HFF-Myc (cell line): Measurements from ENCODE around the gene CYP4X1.
"Not testable (repeated sequence)": the region's sequence is repeated elsewhere in the genome, so short reads cannot be mapped to it uniquely, and the experiment has no call there.

Experiments used
- DNase-seq: peaks from one replicate; pipeline ENCODE4 v3.0.0-alpha.2; 2011; ENCODE audit warnings: low read depth; ENCODE audit errors: extremely low read depth
- H3K4me3 ChIP-seq: replicated peaks from 2 replicates; pipeline ENCODE4 v1.5.1; 2011; ENCODE audit warnings: low read depth, mild to moderate bottlenecking, control low read depth, low read length
- TF ChIP-seq, protein P1 (sequence below): IDR thresholded peaks from 2 replicates; pipeline ENCODE4 v1.5.1; 2012; ENCODE audit warnings: mild to moderate bottlenecking, low read depth, low read length, control low read depth; ENCODE audit errors: missing control alignments

CYP4X1 gene, protein sequence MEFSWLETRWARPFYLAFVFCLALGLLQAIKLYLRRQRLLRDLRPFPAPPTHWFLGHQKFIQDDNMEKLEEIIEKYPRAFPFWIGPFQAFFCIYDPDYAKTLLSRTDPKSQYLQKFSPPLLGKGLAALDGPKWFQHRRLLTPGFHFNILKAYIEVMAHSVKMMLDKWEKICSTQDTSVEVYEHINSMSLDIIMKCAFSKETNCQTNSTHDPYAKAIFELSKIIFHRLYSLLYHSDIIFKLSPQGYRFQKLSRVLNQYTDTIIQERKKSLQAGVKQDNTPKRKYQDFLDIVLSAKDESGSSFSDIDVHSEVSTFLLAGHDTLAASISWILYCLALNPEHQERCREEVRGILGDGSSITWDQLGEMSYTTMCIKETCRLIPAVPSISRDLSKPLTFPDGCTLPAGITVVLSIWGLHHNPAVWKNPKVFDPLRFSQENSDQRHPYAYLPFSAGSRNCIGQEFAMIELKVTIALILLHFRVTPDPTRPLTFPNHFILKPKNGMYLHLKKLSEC

DNA sequence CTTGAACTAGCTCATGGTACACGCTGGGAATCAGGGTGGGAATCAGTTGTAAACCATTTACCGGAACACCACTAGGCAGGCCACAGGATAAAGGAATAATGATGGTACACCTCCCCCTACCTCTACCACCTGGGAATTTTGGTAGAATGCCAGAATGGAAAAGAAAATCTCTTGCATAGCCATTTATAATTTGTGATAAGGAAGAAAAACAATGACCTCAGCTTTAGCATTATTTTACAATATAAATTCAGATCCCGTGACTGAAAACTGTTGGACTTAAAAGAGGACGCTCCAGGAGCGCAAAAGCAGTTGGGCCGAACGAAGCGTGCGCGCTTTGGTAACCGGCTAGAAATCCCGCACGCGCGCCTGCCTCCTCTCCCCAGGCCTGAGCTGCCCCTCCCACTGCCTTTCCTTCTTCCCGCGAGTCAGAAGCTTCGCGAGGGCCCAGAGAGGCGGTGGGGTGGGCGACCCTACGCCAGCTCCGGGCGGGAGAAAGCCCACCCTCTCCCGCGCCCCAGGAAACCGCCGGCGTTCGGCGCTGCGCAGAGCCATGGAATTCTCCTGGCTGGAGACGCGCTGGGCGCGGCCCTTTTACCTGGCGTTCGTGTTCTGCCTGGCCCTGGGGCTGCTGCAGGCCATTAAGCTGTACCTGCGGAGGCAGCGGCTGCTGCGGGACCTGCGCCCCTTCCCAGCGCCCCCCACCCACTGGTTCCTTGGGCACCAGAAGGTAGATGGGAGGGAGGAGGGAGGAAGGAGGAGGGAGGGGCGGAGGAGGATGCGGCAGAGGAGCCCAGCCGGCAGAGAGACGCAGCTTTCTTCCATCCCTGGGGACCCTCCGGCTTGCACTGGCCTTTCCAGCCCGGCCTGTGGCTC lies at the start of gene CYP4X1:
Gene CYP4X1, plus strand, starts transcription at position 402 of the 873 bp plus-strand sequence. Its CDS starts 149 bp downstream, at position 551.
- no peak for DNase-seq
- TF ChIP-seq, protein P1, sequence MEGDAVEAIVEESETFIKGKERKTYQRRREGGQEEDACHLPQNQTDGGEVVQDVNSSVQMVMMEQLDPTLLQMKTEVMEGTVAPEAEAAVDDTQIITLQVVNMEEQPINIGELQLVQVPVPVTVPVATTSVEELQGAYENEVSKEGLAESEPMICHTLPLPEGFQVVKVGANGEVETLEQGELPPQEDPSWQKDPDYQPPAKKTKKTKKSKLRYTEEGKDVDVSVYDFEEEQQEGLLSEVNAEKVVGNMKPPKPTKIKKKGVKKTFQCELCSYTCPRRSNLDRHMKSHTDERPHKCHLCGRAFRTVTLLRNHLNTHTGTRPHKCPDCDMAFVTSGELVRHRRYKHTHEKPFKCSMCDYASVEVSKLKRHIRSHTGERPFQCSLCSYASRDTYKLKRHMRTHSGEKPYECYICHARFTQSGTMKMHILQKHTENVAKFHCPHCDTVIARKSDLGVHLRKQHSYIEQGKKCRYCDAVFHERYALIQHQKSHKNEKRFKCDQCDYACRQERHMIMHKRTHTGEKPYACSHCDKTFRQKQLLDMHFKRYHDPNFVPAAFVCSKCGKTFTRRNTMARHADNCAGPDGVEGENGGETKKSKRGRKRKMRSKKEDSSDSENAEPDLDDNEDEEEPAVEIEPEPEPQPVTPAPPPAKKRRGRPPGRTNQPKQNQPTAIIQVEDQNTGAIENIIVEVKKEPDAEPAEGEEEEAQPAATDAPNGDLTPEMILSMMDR = no peak
- no peak within 1 kb of the TSS for H3K4me3 ChIP-seq

DNA sequence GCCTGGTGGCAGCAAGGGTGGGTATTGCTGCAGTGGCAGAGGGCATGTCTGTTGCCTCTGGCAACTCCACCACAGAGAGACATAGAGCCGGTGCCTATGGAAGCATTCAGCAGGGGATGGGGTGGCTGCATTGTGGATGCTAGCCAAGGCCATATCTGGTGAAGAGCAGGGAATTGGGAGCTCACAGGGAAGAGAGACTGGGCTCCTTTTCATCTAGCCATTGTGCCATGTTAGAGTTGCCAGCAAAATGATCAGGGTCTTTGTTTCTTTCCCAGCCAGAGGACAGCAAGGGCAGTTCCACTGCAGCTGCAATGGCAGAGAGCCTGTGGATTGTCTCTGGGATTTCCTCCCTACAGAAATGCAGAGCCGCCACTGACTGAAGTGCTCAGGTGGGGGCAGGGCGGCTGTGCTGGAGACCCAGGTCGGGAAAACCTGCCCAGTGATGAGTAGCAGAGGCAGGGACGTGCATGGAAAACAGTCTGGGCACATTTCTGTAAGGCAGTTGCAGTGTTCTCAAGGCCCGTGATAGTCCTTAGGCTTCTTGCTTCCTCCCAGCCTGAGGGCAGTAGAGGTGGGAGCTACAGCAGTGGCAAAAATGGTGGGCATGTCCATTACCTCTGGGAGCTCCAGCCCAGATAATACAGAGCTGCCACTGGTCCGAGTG lies 40.2 kb upstream of the CYP4X1 start:
- no peak overlapping the region for H3K4me3 ChIP-seq
- TF ChIP-seq, protein P1 = no peak
- DNase-seq = no peak

DNA sequence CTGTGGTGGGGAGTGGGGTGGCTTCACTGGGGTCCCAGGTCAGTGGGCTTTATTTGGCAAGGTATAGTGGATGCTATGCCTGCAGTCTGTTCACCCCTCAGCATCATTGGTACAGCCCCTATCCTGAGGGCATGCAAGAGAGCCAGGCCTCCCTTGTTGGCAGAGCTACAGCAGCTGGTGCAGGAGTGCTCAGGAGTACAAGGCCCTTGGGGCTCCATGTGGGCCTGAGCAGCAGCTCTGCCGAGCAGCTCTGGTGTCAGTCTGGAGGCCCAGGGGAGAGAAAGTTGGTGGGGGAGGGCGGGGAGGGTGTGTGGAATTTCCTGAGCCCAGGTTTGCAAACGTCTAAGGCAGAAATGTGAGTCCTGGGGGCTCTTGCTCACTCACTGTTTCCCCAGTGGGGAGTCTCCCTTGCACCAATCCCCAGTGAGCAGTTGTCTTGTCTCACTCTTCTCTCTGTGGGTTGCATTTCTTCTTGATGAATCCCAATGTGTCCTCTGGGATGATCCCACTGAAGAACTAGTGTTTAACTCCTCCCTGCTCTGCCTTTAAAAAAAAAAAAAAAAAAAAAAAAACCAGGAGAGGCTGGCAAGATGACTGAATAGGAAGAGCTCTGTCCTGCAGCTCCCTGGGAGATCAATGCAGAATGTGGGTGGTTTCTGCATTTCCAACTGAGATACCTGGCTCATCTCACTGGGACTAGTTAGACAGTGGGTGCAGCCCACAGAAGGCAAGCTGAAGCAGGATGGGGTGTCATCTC lies 39.5 kb upstream of the CYP4X1 start:
- no peak for DNase-seq
- TF ChIP-seq, protein P1 = no peak
- no peak overlapping the region for H3K4me3 ChIP-seq

DNA sequence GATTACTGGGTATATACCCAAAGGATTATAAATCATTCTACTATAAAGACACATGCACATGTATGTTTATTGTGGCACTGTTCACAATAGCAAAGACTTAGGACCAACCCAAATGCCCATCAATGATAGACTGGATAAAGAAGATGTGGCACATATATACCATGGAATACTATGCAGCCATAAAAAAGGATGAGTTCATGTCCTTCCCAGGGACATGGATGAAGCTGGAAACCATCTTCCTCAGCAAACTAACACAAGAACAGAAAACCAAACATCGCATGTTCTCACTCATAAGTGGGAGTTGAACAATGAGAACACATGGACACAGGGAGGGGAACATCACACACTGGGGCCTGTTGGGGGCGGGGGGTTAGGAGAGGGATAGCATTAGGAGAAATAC lies 32.9 kb upstream of the CYP4X1 start:
- not testable (repeated sequence) for DNase-seq, H3K4me3 ChIP-seq

DNA sequence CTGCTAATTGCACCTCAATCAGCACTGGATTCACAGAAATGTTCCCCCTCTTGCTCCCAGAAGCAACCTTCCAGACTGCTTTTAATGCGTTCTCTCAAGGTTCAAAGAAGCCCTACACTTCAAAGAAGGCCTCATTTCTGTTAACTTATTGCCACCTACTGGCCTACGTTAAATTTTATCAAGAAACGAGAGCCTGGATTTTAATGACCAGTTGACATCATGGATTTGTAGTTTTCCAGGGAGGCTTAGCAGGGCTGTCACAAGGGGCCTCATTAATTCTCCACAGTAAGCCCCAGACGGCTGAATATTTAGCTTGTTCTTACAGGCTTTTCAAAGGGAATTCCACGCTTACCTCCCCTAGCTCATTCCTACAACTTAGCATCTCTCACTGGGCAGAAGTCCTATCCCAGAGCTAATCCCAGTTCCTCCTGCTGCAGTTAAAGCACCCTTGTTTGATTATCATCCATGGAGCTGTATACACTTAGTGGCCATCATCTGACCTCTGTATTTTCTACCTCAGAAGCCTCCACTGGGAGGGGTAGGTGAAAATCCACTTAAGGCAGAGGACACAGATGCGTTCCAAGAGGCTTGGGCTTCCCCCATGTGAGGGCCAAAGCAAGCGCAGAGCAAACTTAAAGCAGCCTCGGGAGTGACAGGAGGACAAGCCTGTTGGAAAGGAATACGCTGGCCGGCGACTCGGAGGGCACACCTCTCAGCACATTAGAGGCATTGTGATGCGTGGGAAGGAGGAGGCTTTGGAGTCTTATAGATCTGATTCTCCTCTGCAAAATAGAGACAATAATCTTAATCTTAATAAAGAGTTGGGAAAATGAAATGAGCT lies 32.2 kb upstream of the CYP4X1 start:
- H3K4me3 ChIP-seq = no peak overlapping the region
- TF ChIP-seq, protein P1 = no peak
- no peak for DNase-seq

DNA sequence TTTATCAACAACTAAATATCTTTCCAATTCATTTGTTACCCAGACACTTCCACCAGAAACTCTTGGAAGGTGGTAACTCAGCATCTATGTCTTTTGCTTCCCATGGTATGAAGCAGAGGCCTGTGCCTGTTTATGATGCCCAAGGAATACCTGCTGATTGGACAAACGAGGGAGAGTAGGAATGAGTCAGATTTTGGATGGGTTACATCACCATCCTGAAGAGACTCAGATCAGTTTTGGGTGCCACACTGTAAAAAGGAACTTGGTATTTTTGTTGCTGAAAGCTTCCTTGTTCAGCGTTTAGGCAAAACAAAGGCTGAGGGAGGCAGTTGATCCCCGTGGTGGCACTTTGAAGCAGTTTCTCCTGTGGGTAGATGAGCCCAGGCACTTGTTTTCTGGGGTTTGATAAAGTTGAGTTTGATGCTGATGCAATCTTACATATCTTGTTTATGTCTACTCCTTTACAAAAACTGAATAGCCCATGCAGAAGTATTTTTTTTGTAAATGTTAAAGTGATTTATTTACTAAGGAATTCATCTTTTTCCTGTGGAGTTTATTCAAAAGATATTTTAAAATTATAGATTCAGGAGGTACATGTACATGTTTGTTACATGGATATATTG lies 26.7 kb upstream of the CYP4X1 start:
- TF ChIP-seq, protein P1 = no peak
- no peak overlapping the region for H3K4me3 ChIP-seq
- DNase-seq = no peak
